Cardiac fibroblast (primary cell): ENCODE data around the gene CDK6.
"Not testable (repeated sequence)": the region's sequence is repeated elsewhere in the genome, so short reads cannot be mapped to it uniquely, and the experiment has no call there.

Source experiments
- DNase-seq, 2 donors: peaks; one replicate each; pipeline versions ENCODE4 v3.0.0 to v3.0.0-alpha.2; 2010; ENCODE audit warnings: low read depth in 2 of 2
- H3K4me3 ChIP-seq, 2 donors: replicated peaks in 1 of 2; 1 replicate in 1 of 2; 2 replicates in 1 of 2; pipeline ENCODE4 v1.5.1; 2011; ENCODE audit warnings: low read depth in 2 of 2, low read length in 2 of 2, mild to moderate bottlenecking in 2 of 2, moderate library complexity in 1 of 2
- CTCF ChIP-seq: IDR thresholded peaks from one replicate; pipeline ENCODE4 v1.5.1; 2011; ENCODE audit warnings: low read depth, mild to moderate bottlenecking, low read length, inconsistent platforms

CDK6 gene

DNA sequence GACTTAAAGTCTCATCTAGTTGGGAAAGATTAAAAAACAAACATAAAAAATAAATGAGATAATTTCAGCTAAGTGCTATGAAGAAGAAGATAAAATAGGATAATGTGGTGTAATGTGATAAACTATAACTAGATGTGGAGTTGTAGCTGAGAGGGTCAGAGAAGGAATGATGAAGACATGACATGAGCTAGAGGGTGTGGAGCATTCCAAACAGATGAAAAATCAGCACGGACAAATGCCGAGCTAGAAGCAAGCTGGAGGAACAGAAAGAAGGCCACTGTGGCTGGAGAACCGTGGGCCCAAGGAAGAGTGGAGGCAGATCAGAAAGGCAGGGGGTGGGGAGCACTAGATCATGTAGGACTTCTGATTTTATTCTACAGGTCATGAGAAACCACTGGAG is 70.6 kb downstream of the CDK6 start:
- H3K4me3 ChIP-seq = no peak overlapping the region
- TF ChIP-seq CTCF = no peak
- peak; percentile 77 to 89 for DNase-seq

DNA sequence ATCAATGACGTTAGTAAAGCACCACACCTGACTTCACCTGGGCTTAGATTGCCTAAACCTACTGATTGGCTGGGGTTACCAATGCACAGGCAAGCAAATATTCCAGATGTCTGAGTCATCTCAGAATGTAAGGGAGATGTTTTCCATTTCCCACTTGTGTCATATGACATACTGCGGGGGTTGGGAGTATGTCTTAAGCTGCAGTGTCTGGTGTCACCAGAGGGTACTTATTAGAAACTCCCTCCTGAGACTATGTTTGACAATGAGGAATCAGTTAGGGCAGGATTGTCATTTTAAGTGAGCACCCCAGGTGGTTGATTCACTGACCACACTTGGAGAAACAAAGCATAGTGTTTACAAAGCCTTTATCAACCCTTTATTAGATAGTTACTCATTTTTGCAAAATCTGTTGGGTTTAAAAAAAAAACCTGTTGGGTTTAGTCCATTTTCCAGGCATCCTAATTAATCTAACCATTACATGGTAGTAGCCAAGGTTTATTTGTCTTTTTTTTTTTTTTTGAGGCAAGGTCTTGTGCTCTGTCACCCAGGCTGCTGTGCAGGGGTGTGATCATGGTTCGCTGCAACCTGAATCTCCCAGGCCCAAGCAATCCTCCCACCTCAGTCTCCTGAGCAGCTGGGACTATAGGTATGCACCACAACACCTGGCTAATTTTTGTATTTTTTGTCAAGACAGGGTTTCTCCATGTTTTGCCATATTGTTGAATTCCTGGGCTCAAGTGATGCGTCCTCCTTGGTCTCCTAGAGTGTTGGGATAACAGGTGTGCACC is 72.5 kb downstream of the CDK6 start:
- TF ChIP-seq CTCF = no peak
- DNase-seq = peak; percentile 51 to 80
- H3K4me3 ChIP-seq = no peak overlapping the region

- no peak for TF ChIP-seq CTCF
- DNase-seq = no peak
- no peak overlapping the region for H3K4me3 ChIP-seq
Observed at GRCh38 chr7:92762851-92763250, 73.5 kb downstream of the CDK6 start.

- no peak for TF ChIP-seq CTCF
- no peak overlapping the region for H3K4me3 ChIP-seq
- no peak for DNase-seq
Observed at GRCh38 chr7:92761391-92762097, 74.8 kb downstream of the CDK6 start.

- no peak for DNase-seq
- no peak for TF ChIP-seq CTCF
- no peak overlapping the region for H3K4me3 ChIP-seq
Observed at GRCh38 chr7:92758796-92759431, 77.5 kb downstream of the CDK6 start.

DNA sequence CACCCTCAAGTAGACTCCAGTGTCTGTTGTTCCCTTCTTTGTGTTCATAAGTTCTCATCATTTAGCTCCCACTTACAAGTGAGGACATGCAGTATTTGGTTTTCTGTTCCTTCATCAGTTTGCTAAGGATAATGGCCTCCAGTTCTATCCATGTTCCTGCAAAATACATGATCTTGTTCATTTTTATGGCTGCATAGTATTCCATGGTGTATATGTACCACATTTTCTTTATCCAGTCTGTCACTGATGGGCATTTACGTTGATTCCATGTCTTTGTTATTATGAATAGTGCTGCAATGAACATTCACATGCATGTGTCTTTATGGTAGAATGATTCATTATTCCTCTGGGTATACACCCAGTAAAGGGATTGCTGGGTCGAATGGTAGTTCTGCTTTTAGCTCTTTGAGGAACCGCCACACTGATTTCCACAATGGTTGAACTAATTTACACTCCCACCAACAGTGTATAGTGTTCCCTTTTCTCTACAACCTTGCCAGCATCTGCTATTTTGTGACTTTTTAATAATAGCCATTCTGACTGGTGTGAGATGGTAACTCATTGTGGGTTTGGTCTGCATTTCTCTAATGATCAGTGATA is 79.0 kb downstream of the CDK6 start:
- not testable (repeated sequence) for H3K4me3 ChIP-seq

DNA sequence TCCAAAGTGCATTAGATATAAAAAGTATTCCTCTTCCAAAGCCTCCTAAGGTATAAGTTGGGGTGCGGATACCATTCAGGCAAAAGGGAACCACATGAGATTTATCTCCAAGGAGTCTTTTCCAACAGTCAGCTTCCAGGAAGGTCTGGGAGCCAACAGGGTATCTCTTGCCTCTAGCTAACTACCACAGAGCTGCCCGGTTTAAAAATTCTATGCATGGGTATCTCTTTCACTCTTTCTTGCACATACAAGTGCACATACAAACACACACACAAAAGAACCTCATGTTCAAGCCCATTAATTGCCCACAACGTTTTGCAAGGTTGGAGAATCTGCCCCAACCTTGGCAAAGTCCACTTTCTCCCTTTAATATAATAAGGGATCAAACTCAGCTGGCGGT is 80.7 kb downstream of the CDK6 start:
- no peak overlapping the region for H3K4me3 ChIP-seq
- no peak for DNase-seq
- TF ChIP-seq CTCF = no peak

More for the DNA sequence above, 79.0 kb downstream of the CDK6 start:
- not testable (repeated sequence) for DNase-seq
